Prostate gland (tissue), 2 donors: Measurements from ENCODE around the gene SEMA6C.

Experiments
- POLR2AphosphoS5 ChIP-seq: sonication (generic); formaldehyde crosslinking; IDR thresholded peaks from one replicate; pipeline ENCODE4 v1.6.1; 2017; ENCODE audit warnings: antibody characterized with exemption
- TF ChIP-seq, protein P1 (sequence below), 4 experiments: fragments of 200-600 bp in 2 of 4; fragments of 450-650 bp in 2 of 4; sonication (generic) in 2 of 4; IDR thresholded peaks; 1 replicate in 3 of 4; 2 replicates in 1 of 4; pipeline ENCODE4 v1.5.1; 2016 to 2019; ENCODE audit warnings: antibody characterized with exemption in 4 of 4, mild to moderate bottlenecking in 2 of 4, moderate library complexity in 2 of 4

GRCh38 chr1:151142411-151143056 is 3.9 kb downstream of the SEMA6C start:
- TF ChIP-seq, protein P1, sequence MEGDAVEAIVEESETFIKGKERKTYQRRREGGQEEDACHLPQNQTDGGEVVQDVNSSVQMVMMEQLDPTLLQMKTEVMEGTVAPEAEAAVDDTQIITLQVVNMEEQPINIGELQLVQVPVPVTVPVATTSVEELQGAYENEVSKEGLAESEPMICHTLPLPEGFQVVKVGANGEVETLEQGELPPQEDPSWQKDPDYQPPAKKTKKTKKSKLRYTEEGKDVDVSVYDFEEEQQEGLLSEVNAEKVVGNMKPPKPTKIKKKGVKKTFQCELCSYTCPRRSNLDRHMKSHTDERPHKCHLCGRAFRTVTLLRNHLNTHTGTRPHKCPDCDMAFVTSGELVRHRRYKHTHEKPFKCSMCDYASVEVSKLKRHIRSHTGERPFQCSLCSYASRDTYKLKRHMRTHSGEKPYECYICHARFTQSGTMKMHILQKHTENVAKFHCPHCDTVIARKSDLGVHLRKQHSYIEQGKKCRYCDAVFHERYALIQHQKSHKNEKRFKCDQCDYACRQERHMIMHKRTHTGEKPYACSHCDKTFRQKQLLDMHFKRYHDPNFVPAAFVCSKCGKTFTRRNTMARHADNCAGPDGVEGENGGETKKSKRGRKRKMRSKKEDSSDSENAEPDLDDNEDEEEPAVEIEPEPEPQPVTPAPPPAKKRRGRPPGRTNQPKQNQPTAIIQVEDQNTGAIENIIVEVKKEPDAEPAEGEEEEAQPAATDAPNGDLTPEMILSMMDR (IDR thresholded peaks at IDR 0.05) = no peak
- no peak for TF ChIP-seq POLR2AphosphoS5
